Stimulated activated CD4-positive, alpha-beta T cell treated with anti-CD3 and anti-CD28 coated beads, Interleukin-15, amount 100 ng/mL, for 1 hour (primary cell): ENCODE results near the gene CHRND.

Source experiments
- DNase-seq, 2 donors: peaks; one replicate each; pipeline ENCODE4 v3.0.0-alpha.2; 2020; ENCODE audit warnings: low read depth in 1 of 2, low spot score in 1 of 2

CHRND gene

GRCh38 chr2:232573042-232573441, 47.1 kb downstream of the CHRND start:
- DNase-seq = no peak

GRCh38 chr2:232573771-232574435, 47.9 kb downstream of the CHRND start:
- DNase-seq = no peak

DNA sequence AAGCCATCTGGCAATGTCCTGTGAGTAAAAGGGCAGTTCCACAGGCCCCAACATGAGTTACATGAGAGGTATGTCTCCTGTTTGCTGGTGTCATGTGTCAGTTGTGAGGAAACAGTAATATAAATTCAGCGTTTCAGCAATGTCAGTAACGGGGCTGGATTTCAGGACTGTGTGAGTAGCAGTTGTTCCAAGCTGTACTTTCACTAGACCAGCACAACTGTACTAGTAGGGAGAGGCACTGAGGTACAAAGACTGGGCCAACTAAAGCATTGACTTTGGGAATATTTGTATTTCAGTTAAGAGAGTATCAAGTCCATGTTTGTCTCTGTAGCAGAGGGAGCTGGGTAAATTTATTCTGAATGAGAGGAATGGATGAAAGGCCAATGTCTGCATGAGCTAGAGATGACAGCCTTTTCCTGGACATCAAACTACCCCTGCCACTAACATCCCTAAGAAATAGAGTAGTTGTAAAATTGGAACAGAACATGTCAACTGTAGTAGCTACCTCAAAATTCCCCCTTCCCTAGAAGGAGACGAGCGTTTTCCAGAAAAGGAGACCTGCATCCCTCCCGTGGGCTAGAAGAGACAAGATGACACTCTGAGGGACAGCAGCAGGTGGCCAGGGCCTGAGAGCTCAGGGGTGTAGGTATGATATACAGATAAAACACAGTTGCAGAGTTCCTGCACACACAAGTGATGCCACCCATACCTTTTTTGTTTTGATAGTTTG, 48.9 kb downstream of the CHRND start:
- no peak for DNase-seq

GRCh38 chr2:232575404-232575746, 49.4 kb downstream of the CHRND start:
- DNase-seq = no peak

GRCh38 chr2:232576995-232577394, 51.0 kb downstream of the CHRND start:
- DNase-seq = no peak

- DNase-seq = no peak
Measured at GRCh38 chr2:232577841-232578240, 51.9 kb downstream of the CHRND start.

GRCh38 chr2:232578626-232579025, 52.7 kb downstream of the CHRND start:
- DNase-seq = no peak

DNA sequence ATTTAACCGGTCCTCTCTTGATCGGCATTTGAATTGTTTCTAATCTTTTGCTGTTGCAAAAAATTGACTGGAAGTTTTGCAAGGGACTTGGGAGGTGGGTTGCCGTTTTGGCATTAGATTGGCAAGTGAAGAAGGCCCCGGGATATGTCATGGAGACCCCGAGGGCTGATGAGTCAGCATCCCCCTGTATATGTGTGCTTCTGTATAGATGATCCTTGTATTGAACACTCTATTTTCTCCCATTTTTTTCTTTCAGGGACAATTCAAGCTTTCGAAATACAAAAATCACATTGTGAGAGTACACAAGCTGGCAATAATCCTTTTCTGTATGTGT, 54.7 kb downstream of the CHRND start:
- DNase-seq = no peak

DNA sequence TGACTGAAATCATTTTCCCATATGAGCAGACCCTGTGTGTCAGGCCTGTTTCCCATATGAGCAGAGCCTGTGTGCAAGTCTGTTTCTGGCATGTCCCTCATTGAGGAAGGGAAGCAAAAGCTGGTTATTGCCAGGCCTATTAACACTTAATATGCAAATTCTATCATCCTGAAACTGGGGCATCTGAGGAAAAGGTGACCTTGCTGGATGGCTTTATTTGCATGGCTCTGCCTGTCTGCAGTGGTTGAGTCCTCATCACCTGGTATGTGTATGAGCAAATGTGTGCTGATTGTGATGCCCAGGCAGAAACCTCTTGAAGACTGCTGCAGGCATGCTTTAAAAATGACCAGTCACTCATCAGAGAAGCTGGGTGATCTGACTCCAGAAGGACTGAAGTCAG, 55.8 kb downstream of the CHRND start:
- no peak for DNase-seq

DNA sequence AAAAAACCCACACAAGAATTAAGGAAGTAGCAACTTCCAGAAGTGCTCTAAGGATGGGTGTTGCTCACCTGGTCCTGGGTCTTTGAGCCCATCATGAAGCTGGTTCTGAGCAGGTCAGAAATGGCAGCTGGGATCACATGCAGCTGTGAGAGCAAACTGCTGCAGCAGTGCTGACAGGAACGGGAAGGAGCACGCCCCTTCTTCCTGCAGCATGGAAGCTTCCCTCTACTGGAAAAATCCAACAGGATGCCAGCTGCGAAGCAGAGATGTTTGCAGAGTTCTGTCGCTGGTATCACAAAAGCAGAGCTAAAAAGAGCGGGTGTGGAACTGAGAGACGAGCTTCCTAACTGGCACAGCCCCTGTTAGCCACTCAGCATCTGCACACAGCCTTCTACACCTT, 58.3 kb downstream of the CHRND start:
- DNase-seq = no peak
